Skin of body (tissue), 2 donors: Measurements from ENCODE around the gene PPP3R1. TPM values are rescaled to one million over a fixed set of nuclear protein-coding genes. Genes with fewer than 3 reads are reported as not detected.
"Not testable (repeated sequence)": the region's sequence is repeated elsewhere in the genome, so short reads cannot be mapped to it uniquely, and the experiment has no call there.

Experiments
- DNase-seq: peaks from one replicate; lab custom pipeline; 2025; lab: John Stamatoyannopoulos, UW
- total RNA-seq: library from RNA; depleted of rRNA; stranded (reverse); fragments of >200 nt; gene quantifications from one replicate; pipeline ENCODE4 v1.2.3, GENCODE V29; 2014

The PPP3R1 gene
- total RNA-seq, 1 donor from 2014 or later = 46.0 TPM

GRCh38 chr2:68189991-68190784 lies 62.1 kb downstream of the PPP3R1 start:
- no peak for DNase-seq

GRCh38 chr2:68188831-68189230 lies 63.5 kb downstream of the PPP3R1 start:
- DNase-seq = no peak

GRCh38 chr2:68187329-68187728 lies 65.0 kb downstream of the PPP3R1 start:
- no peak for DNase-seq

GRCh38 chr2:68185541-68186164 lies 66.7 kb downstream of the PPP3R1 start:
- DNase-seq = no peak

GRCh38 chr2:68182902-68183301 lies 69.4 kb downstream of the PPP3R1 start:
- no peak for DNase-seq

GRCh38 chr2:68178954-68179627 lies 73.2 kb downstream of the PPP3R1 start:
- no peak for DNase-seq

GRCh38 chr2:68178432-68178831 lies 73.9 kb downstream of the PPP3R1 start:
- DNase-seq = no peak

- DNase-seq = no peak
Measured at GRCh38 chr2:68177541-68177940, 74.8 kb downstream of the PPP3R1 start.

- DNase-seq = no peak
Measured at GRCh38 chr2:68176657-68177056, 75.7 kb downstream of the PPP3R1 start.

GRCh38 chr2:68175210-68175609 lies 77.1 kb downstream of the PPP3R1 start:
- DNase-seq = not testable (repeated sequence)

- DNase-seq = no peak
Measured at GRCh38 chr2:68172990-68173700, 79.2 kb downstream of the PPP3R1 start.

- DNase-seq = no peak
Measured at GRCh38 chr2:68172521-68172920, 79.8 kb downstream of the PPP3R1 start.

GRCh38 chr2:68171684-68172083 lies 80.6 kb downstream of the PPP3R1 start:
- no peak for DNase-seq

- DNase-seq = no peak
Measured at GRCh38 chr2:68171146-68171545, 81.2 kb downstream of the PPP3R1 start.

- DNase-seq = no peak
Measured at GRCh38 chr2:68169308-68169707, 83.0 kb downstream of the PPP3R1 start.

- no peak for DNase-seq
Measured at GRCh38 chr2:68167186-68167585, 85.1 kb downstream of the PPP3R1 start.

- no peak for DNase-seq
Measured at GRCh38 chr2:68163641-68164040, 88.7 kb downstream of the PPP3R1 start.

GRCh38 chr2:68158134-68158447 lies 94.2 kb downstream of the PPP3R1 start:
- DNase-seq = no peak

- peak; percentile 98 for DNase-seq
Measured at GRCh38 chr2:68157402-68158133, 94.8 kb downstream of the PPP3R1 start, which contains the start of gene PNO1. Gene PNO1 (plus strand): TSS chr2:68157888. CDS start chr2:68157935, 47 bp downstream.

GRCh38 chr2:68157002-68157401 lies 95.3 kb downstream of the PPP3R1 start:
- DNase-seq = no peak

- DNase-seq = no peak
Measured at GRCh38 chr2:68156419-68156818, 95.9 kb downstream of the PPP3R1 start.
